OCI-LY1 (cell line): ENCODE data around the gene CERS6.

Experiments used
- CTCF ChIP-seq: fragments of 200-600 bp; sonication (generic), shearing (Covaris generic); IDR thresholded peaks from 2 replicates; pipeline ENCODE4 v1.5.1; 2017; ENCODE audit warnings: mild to moderate bottlenecking, antibody characterized with exemption, low read length, moderate library complexity, mixed read lengths
- EZH2 ChIP-seq: fragments of 200-600 bp; sonication (generic), shearing (Covaris generic); IDR thresholded peaks from 2 replicates; pipeline ENCODE4 v1.8.0; 2017; ENCODE audit warnings: borderline replicate concordance, mixed run types, mild to moderate bottlenecking, antibody characterized with exemption, low read length, moderate library complexity, mixed read lengths

DNA sequence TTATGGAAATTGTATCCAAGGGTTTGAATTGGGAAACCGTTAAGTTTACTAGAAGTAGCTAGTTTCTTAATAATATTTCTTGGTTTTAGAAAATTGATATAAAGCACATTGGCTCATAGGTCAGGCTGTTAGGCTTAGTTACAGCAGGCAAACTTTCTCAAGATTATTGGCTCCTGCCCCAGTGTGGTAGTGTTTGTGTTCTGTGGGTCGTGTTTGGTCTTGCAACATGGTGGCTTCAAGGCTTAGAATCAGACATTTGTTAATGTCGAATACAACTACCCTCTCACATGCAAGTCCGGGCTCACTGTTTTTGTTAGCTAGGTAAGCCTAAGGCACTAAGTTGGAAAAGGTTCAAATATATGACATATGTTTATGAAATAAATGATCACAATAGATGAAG lies 19.6 kb downstream of the CERS6 start:
- TF ChIP-seq CTCF, result no peak
- no peak for TF ChIP-seq EZH2
